ENCODE measurements around the gene MYO18B.

GRCh38 chr22:25692397-25693267 is 49.4 kb upstream of the MYO18B start:
- TF ChIP-seq POLR2AphosphoS5 (IDR thresholded peaks at IDR 0.05; ENCODE audit: insufficient read depth, low read depth, low read length) (no peak), POLR2A (IDR thresholded peaks at IDR 0.05; ENCODE audit: low read depth, low read length) (no peak), CTCF (IDR thresholded peaks at IDR 0.05; ENCODE audit: extremely low read depth in 1 of 2, insufficient read depth in 1 of 2, low read depth in 1 of 2, low read length in 2 of 2) (no peak), MAX (IDR thresholded peaks at IDR 0.05; ENCODE audit: insufficient read depth, insufficient read length) (no peak)

Measured in endothelial cell of umbilical vein (primary cell).